Activated T-helper 17 cell treated with anti-CD3 and anti-CD28 coated beads, Interleukin-2, amount 50 U/mL, for 72 hours (primary cell): ENCODE measurements around the gene SUPT3H. TPM values are rescaled to one million over a fixed set of nuclear protein-coding genes. Genes with fewer than 3 reads are reported as not detected.

Experiments
- ATAC-seq: fragments of 150-1000 bp; cut with Tn5 transposase; replicated peaks from 2 replicates; pipeline ENCODE4 v1.10.0; 2021; ENCODE audit warnings: mild to moderate bottlenecking, moderate library complexity
- H3K27ac Mint-ChIP-seq: one replicate; pipeline ENCODE4 v1.8.0; 2022; ENCODE audit warnings: mixed read lengths
- H3K27me3 Mint-ChIP-seq: one replicate; pipeline ENCODE4 v1.8.0; 2022; ENCODE audit warnings: mixed read lengths
- H3K36me3 Mint-ChIP-seq: one replicate; pipeline ENCODE4 v1.8.0; 2022; ENCODE audit warnings: low read depth, mild to moderate bottlenecking, mixed read lengths
- H3K4me1 Mint-ChIP-seq: one replicate; pipeline ENCODE4 v1.8.0; 2022; ENCODE audit warnings: mixed read lengths
- H3K4me3 Mint-ChIP-seq: one replicate; pipeline ENCODE4 v1.8.0; 2022; ENCODE audit warnings: mild to moderate bottlenecking, mixed read lengths
- H3K9me3 Mint-ChIP-seq: one replicate; pipeline ENCODE4 v1.8.0; 2022; ENCODE audit warnings: mixed read lengths
- total RNA-seq, 2 donors: library from RNA; stranded (reverse); gene quantifications; one replicate each; pipeline ENCODE4 v1.2.3, GENCODE V29; 2022

The SUPT3H gene
- total RNA-seq, 2 donors from 2014 or later: 12.1 to 20.0 TPM

DNA sequence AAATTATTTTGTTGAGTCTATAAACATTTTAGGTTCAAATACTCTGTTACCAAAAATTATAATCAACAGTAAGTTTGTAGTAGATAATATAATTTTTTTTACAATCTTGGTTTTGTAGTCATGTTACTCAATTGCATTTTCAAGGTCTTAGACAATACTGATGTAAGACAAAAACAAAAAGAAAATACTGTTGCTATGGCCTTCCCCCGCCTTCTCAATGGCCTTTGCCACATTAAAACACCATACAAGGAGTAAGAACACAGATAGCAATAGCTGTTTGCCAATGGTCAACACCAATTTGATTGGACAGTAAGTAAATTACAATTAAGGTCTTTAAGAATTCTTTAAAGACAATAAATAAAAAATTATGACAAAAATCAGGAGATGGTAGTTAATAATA is 540.0 kb downstream of the SUPT3H start:
- no peak overlapping the region for H3K4me3 Mint-ChIP-seq

DNA sequence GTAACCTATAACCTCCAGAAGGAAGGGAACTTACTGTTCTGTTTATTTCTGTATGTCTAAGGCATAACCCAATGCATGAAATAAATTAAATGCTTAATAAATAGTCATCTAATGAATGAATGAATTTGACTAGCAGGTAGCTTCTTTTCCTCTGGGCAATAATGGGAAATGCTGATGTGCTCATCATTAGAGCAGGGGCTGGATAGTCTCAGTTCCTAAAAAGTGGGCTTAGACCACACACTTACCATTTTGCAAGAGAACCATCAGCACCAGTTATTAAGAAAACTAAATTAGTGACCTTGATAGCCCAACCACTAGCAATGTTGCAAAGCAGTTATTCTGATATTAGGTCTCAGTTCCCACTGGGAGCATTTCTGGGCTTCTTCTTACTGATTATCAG is 540.5 kb downstream of the SUPT3H start:
- no peak overlapping the region for H3K27ac Mint-ChIP-seq
- no peaks in the 10 kb centered on the region for H3K36me3 Mint-ChIP-seq
- H3K9me3 Mint-ChIP-seq: no peaks in the 10 kb centered on the region
- H3K4me3 Mint-ChIP-seq: no peak overlapping the region
- H3K27me3 Mint-ChIP-seq: no peaks in the 10 kb centered on the region
- peaks cover 11% of the 10 kb centered on the region for H3K4me1 Mint-ChIP-seq
- no peak for ATAC-seq

More for the DNA sequence above, 540.0 kb downstream of the SUPT3H start:
- Mint-ChIP-seq H3K9me3 (no peaks in the 10 kb centered on the region), H3K27ac (no peak overlapping the region), H3K36me3 (no peaks in the 10 kb centered on the region), H3K4me1 (peaks cover 11% of the 10 kb centered on the region), H3K27me3 (no peaks in the 10 kb centered on the region)
- ATAC-seq: no peak

DNA sequence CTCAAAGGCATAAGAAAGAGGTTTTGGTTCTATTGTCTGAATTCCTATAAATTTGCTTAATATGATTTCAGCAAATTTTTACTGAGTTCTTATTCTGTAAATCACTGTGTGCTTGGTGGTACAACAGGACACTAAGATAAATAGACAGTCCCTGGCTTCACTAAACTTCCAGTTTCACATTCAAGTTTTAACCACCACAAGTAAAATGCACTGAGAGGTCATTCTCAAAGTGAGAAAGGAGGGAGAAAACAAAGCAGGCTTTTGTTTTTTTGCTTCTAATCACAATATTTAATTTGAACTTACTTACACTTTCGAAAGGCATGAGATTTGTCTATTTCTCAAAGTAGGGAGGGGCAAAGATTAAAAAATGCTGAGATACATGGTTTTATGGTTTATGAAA is 544.5 kb downstream of the SUPT3H start:
- Mint-ChIP-seq H3K36me3 (peaks cover 14% of the 10 kb centered on the region), H3K27ac (peak overlapping the region; percentile 20), H3K4me1 (peaks cover 9% of the 10 kb centered on the region), H3K27me3 (no peaks in the 10 kb centered on the region), H3K9me3 (no peaks in the 10 kb centered on the region), H3K4me3 (no peak overlapping the region)
- ATAC-seq: no peak

DNA sequence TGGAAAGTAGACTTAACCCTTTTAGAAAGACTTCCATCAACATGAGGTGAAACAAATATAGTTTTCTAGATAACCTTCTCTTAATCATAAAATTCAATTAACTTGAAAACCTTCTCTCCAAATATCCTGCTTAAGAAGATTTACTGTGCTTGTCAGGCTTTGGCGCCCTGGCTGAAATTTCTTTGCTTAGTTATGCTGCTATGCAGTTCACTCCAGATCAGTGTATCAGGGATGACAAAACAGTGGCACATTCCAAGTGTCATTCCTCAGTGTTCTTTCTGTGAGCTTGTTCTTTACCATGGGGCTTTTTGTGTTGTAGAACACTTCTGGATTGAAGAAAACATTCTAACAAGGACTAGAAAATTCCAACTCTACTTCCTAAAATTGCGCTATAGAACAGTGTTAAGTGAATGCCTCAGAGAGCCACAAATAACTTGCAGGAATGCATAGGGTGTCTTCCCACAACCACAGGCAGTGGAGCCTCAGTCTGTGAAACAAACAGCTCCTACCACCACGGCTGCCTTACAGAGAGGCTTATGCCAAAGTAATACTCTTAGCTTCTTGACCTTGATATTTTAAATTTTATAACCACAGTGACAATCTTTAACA is 546.6 kb downstream of the SUPT3H start:
- no peak overlapping the region for H3K4me3 Mint-ChIP-seq

DNA sequence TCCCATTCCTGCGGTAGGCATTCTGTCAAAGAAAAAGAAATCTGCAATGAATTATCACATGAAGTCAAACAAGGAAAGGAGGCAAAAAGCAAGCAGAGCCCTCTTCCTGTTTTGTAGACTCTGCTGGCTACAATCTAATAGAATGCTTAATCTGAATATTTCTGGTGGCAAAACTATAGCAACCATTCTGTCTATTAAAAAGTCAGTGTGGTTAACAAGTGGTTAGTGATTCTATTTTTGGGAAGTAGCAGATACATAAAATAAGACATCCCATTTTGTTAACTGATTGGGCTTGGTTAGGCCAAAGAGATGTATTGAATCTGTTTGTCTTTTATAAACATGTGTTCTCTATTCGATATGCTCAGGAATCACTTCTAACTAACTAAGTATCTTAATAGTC is 547.9 kb downstream of the SUPT3H start:
- no peak for ATAC-seq
- Mint-ChIP-seq H3K4me3 (no peak overlapping the region), H3K4me1 (peaks cover 6% of the 10 kb centered on the region), H3K27me3 (no peaks in the 10 kb centered on the region), H3K27ac (no peak overlapping the region), H3K36me3 (peaks cover 25% of the 10 kb centered on the region), H3K9me3 (no peaks in the 10 kb centered on the region)

More for the DNA sequence above, 546.6 kb downstream of the SUPT3H start:
- peaks cover 6% of the 10 kb centered on the region for H3K4me1 Mint-ChIP-seq
- H3K9me3 Mint-ChIP-seq: no peaks in the 10 kb centered on the region
- ATAC-seq: no peak
- no peaks in the 10 kb centered on the region for H3K27me3 Mint-ChIP-seq
- H3K36me3 Mint-ChIP-seq: peaks cover 25% of the 10 kb centered on the region
- H3K27ac Mint-ChIP-seq: peak overlapping the region; percentile 20

DNA sequence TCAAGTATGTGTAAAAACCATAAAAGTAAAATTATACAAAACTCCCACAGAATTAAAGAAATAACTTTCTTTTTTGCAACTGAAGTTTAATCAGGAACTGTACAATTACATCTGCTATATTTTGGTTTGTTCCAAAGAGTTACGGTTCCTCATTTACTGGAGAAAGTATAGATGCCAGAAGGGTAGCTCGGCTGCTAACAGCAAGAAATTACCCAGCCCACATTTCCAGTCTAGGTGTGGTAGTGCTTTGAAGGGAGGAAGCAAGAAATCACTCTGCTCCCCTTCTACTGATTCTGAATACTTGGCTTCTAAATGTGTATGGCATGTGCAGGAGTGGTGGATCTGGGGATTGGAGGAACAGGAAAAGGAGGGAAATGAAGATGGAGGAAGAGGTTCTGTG is 549.0 kb downstream of the SUPT3H start:
- Mint-ChIP-seq H3K27me3 (no peaks in the 10 kb centered on the region), H3K4me3 (peak overlapping the region; percentile 1), H3K4me1 (peaks cover 6% of the 10 kb centered on the region), H3K9me3 (no peaks in the 10 kb centered on the region), H3K27ac (peak overlapping the region; percentile 20), H3K36me3 (peaks cover 25% of the 10 kb centered on the region)
- ATAC-seq: no peak

DNA sequence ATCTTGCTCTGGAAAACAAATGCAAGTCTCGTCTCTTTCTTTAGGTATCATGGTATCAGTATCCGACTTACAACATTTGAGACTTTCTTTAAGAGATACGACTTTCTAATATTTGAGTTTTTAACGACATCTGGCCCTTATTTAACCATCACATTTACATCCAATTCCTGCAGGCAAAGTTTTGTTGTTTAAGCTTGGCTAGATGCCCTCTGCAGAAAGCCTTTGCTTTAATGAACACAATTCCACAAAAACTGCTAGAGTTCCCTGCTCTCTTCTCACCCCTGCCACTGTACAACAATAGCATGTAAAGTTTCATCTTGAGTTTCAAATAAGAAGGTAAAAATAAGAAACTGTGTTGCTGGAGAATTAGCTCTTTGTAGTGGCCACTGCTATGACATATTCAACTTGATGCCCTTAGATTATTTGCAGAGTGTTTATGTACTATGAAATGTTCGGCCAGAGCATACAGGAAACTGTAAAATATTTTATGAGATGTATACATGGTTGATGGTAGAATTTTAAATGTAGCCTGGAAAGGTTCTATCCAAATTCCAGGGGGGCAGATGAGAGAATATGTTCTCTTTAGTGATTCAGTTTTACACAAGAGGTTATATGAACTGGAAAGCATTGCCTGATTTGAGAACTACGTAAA is 551.6 kb downstream of the SUPT3H start:
- Mint-ChIP-seq H3K27ac (no peak overlapping the region), H3K4me1 (peaks cover 6% of the 10 kb centered on the region), H3K36me3 (peaks cover 25% of the 10 kb centered on the region), H3K27me3 (no peaks in the 10 kb centered on the region), H3K9me3 (no peaks in the 10 kb centered on the region), H3K4me3 (no peak overlapping the region)
- no peak for ATAC-seq

DNA sequence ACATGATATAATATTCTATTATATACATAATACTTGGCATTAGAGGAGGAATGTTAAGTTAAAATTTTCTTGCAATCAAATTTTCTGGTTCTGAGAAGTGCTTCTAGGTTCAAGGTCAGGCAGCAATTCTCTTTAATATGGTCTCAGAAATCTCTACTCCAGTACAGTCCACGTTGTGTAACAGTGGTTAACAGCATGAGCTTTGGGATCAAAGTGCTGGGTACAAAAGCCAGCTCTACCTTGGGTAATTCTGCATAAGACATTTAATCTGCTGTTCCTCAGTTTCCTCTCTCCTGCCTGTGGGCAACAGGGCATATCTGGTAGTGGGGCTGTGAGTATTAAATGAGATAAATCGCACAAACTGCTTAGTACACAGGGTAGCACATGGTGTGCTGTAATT is 552.5 kb downstream of the SUPT3H start:
- Mint-ChIP-seq H3K27ac (no peak overlapping the region), H3K27me3 (no peaks in the 10 kb centered on the region), H3K4me1 (peaks cover 6% of the 10 kb centered on the region), H3K4me3 (no peak overlapping the region), H3K36me3 (peaks cover 25% of the 10 kb centered on the region), H3K9me3 (no peaks in the 10 kb centered on the region)
- no peak for ATAC-seq

DNA sequence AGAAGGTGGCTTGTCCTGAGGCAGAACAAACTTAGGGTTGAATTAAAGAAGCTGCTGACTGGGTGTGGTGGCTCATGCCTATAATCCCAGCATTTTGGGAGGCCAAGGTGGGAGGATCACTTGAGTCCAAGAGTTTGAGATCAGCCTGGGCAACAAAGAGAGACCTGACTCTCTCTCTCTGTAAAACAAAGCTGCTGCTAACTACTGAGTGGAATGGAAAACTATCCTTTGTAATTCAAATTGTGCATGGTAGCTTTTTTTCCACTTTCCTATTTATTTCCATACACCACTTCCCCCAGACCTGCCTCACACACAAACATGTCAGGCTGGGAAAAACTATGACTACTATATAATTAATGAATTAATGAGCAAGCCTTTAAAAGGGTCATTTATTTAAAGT is 553.2 kb downstream of the SUPT3H start:
- peaks cover 25% of the 10 kb centered on the region for H3K36me3 Mint-ChIP-seq
- peaks cover 6% of the 10 kb centered on the region for H3K4me1 Mint-ChIP-seq
- no peak overlapping the region for H3K4me3 Mint-ChIP-seq
- H3K27me3 Mint-ChIP-seq: no peaks in the 10 kb centered on the region
- no peak for ATAC-seq
- H3K27ac Mint-ChIP-seq: no peak overlapping the region
- H3K9me3 Mint-ChIP-seq: no peaks in the 10 kb centered on the region

DNA sequence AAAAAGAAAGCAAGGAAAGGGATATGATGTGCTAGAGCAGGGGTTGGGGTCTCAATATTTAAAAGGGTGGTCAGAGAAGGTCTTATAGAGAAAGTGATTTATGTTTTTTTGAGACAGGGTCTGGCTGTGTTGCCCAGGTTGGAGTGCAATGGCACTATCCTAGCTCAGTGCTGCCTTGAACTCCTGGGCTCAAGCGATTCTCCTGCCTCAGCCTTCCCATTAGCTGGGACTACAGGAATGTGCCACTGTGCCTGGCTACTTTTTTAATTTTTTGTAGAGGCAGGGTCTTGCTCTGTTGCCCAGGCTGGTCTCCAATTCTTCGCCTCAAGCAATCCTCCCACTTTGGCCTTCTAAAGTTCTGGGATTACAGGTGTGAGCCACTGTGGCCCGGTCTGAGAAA is 557.0 kb downstream of the SUPT3H start:
- Mint-ChIP-seq H3K4me3 (no peak overlapping the region), H3K27me3 (no peaks in the 10 kb centered on the region), H3K4me1 (no peaks in the 10 kb centered on the region)

DNA sequence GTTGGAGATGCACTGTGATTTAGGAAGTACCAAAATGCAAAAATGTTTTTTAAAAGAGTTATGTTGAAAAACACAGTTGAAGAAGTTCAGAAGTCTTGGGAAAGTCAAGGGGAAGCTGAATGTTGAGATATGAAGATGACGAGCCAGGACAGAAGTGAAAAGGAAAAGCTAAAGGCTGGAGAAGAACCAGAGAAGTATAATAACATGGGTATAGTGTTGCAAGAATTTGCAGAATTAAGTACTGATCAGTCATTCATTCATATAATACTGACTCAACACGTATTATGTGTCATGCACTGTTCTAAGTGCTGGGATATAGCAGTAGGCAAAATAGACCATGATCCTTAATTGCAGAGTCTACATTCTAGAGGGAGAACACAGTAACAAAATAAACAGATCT is 557.4 kb downstream of the SUPT3H start:
- H3K27ac Mint-ChIP-seq: peak overlapping the region; percentile 5
- peaks cover 6% of the 10 kb centered on the region for H3K36me3 Mint-ChIP-seq
- no peak overlapping the region for H3K4me3 Mint-ChIP-seq
- no peaks in the 10 kb centered on the region for H3K27me3 Mint-ChIP-seq
- no peaks in the 10 kb centered on the region for H3K4me1 Mint-ChIP-seq
- H3K9me3 Mint-ChIP-seq: no peaks in the 10 kb centered on the region
- ATAC-seq: no peak

More for the DNA sequence above, 557.0 kb downstream of the SUPT3H start:
- Mint-ChIP-seq H3K36me3 (peaks cover 6% of the 10 kb centered on the region), H3K9me3 (no peaks in the 10 kb centered on the region), H3K27ac (peak overlapping the region; percentile 5)
- no peak for ATAC-seq

DNA sequence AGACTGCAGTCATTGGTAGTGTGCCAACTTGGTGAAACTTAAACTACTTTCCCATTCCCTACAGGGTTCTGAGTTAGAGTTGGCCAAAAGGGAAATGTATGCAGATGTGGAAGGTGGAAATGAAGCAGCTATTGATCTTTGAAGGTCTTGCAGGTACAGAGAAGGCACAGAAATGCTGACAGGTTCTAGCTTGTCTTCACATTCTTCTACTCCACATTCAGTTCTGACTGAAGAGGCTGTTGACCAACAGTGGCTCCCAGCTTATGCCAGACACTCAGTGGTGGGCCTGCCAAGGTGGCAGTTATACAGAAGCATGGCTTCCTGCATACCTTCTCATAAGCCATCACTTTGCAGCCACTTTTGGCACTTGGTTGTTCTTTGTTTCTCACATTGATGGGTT is 566.3 kb downstream of the SUPT3H start:
- Mint-ChIP-seq H3K27ac (no peak overlapping the region), H3K9me3 (no peaks in the 10 kb centered on the region), H3K4me3 (no peak overlapping the region), H3K4me1 (peaks cover 19% of the 10 kb centered on the region), H3K27me3 (no peaks in the 10 kb centered on the region), H3K36me3 (no peaks in the 10 kb centered on the region)
- no peak for ATAC-seq

DNA sequence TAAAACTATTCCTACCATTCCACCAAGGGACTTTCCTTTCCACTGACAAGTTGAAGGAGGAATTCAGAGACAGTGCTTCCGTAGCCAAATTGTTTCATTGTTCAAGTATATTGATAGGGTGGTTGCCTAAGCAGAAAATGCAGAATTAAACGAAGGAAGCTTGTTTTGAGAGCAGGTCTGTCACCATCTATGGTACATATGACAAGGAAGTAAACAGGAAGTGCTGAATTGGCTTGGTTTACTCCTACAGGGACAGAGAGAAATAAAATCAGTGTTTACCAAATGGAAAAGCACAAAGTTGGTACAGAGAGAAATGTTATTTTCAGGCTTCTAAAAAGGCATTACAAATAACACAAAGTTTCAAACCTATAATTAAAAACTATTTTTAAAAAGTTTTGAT is 568.5 kb downstream of the SUPT3H start:
- no peak for ATAC-seq
- H3K4me3 Mint-ChIP-seq: no peak overlapping the region
- H3K27me3 Mint-ChIP-seq: no peaks in the 10 kb centered on the region
- H3K9me3 Mint-ChIP-seq: no peaks in the 10 kb centered on the region
- H3K4me1 Mint-ChIP-seq: peaks cover 19% of the 10 kb centered on the region
- H3K27ac Mint-ChIP-seq: peak overlapping the region; percentile 48
- H3K36me3 Mint-ChIP-seq: no peaks in the 10 kb centered on the region

DNA sequence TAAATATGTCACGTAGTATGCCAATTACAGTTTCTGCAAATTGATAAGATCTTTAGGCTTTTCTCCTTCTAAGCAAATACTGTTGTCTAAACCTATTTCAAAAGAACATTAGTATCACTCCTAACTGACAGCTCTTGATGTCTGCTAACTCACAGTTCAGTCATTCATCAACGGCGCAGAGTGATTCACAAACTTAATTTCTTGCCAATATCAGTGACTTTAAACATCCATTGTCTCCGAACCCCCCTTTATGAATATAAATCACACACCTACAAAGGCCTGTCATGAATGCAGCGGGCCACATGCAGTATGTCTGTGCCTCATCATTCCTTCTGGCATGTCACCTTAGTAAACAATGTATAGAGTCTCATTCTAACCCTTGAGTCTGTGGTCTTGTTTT is 569.6 kb downstream of the SUPT3H start:
- Mint-ChIP-seq H3K4me1 (peaks cover 19% of the 10 kb centered on the region), H3K27me3 (no peaks in the 10 kb centered on the region), H3K27ac (no peak overlapping the region), H3K4me3 (no peak overlapping the region), H3K9me3 (no peaks in the 10 kb centered on the region), H3K36me3 (no peaks in the 10 kb centered on the region)
- ATAC-seq: no peak

DNA sequence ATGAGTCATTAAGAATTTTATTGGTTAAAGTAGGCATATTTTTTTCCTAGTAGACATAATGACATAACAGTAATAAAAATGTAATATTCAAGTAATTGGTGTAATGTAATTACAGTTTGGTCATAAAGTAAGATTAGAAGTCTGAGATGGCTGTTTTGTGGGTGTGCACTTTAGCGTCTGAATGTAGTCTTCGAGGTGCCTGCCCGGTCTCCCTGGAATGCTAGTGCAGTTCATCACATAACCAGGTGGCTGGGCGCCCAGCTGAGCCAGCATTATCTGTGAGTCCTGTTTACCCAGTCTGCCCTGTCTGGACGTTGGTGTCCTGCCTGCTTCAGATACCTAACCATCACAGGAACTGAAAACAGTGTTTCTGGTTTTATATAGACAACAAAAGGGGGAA is 571.1 kb downstream of the SUPT3H start:
- Mint-ChIP-seq H3K27me3 (no peaks in the 10 kb centered on the region), H3K4me1 (peaks cover 9% of the 10 kb centered on the region), H3K9me3 (no peaks in the 10 kb centered on the region), H3K36me3 (no peaks in the 10 kb centered on the region), H3K4me3 (no peak overlapping the region), H3K27ac (no peak overlapping the region)
- ATAC-seq: no peak
